HUES6 (cell line): ENCODE data around the gene LILRB3.
"Not testable (repeated sequence)": the region's sequence is repeated elsewhere in the genome, so short reads cannot be mapped to it uniquely, and the experiment has no call there.

Experiments used
- H3K27ac ChIP-seq: 2 replicates; pipeline ENCODE4 v1.7.0; 2013; ENCODE audit warnings: low read depth, mild to moderate bottlenecking, low read length, inconsistent platforms
- H3K27me3 ChIP-seq: 2 replicates; pipeline ENCODE4 v1.6.1; 2013; ENCODE audit warnings: low read length; ENCODE audit not compliant: control insufficient read depth, insufficient read depth
- H3K36me3 ChIP-seq: 2 replicates; pipeline ENCODE4 v1.6.1; 2013; ENCODE audit warnings: low read length; ENCODE audit not compliant: control insufficient read depth, insufficient read depth
- H3K4me1 ChIP-seq: 2 replicates; pipeline ENCODE4 v1.6.1; 2013; ENCODE audit warnings: low read length; ENCODE audit not compliant: control insufficient read depth, insufficient read depth
- H3K4me3 ChIP-seq: 2 replicates; pipeline ENCODE4 v1.5.1; 2013; ENCODE audit warnings: low read depth, low read length
- H3K9ac ChIP-seq: one replicate; pipeline ENCODE4 v1.6.1; 2013; ENCODE audit warnings: mild to moderate bottlenecking, low read length
- H3K9me3 ChIP-seq: 2 replicates; pipeline ENCODE4 v1.6.1; 2013; ENCODE audit warnings: low read depth, low read length; ENCODE audit not compliant: control insufficient read depth, insufficient read depth

The LILRB3 gene

DNA sequence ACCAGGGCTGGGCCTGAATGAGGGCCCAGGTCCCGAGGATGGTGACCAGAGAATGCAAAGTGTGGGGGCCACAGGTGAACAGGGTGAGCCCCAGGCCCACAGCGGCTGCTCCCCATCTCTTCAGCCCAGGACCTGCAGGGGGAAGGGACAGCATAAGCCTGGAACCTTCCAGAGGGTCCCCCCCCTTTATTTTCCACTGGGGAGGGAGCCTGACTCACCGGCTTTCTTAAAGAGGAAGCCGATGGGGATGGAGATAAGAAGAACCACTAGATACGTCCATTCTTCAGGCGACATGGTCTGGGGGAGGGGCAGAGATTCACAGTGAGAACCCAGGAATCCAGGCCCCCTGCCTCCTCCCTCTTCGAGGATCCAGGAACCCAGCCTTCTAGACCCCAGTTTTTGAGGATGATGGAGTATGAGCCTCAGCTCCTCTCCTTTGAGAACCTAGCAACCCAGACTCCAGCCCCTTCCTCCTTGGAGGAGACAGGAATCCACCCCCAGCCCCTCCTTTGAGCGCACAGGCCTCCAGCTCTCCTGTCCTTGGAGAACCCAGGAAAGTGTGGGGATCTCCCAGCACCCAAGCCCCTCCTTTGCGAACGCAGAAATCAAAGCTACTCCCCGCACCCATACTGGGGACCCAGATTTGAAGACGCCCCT lies 34.5 kb downstream of the LILRB3 start:
- peaks cover 30% of the 10 kb centered on the region for H3K36me3 ChIP-seq
- H3K9me3 ChIP-seq = no peaks in the 10 kb centered on the region
- H3K27ac ChIP-seq = peak overlapping the region; percentile 90; the same call in 1 of the 2 replicates
- H3K4me1 ChIP-seq = peaks cover 5% of the 10 kb centered on the region
- H3K27me3 ChIP-seq = no peaks in the 10 kb centered on the region
- H3K9ac ChIP-seq = peak overlapping the region; percentile 80
- H3K4me3 ChIP-seq = peak overlapping the region; percentile 89

DNA sequence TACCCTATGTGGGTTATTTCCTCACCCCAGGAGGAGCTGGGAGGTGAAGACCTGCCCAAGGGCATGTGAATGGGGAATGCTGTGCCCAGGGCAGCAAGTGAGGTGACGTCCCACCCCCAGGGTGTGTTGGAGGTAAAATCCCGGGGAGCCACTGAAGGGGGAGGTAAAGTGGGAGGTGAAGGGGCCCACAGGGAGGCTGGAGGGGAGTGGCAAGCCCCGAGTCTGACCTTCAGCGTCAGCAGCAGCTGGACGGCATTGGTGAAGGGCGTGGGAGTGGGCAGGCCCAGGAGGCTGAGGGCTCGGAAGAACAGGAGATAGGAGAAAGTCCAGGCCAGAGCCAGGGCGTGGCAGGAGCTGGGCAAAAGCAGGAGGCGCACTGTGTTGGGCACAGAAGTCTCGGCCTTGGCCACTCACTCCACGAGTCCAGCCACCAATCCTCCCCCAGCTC lies 35.8 kb downstream of the LILRB3 start:
- Histone ChIP-seq H3K36me3 (peaks cover 36% of the 10 kb centered on the region), H3K4me3 (no peak overlapping the region), H3K27ac (no peak overlapping the region), H3K4me1 (peaks cover 5% of the 10 kb centered on the region), H3K9ac (no peak overlapping the region), H3K27me3 (no peaks in the 10 kb centered on the region), H3K9me3 (no peaks in the 10 kb centered on the region)

DNA sequence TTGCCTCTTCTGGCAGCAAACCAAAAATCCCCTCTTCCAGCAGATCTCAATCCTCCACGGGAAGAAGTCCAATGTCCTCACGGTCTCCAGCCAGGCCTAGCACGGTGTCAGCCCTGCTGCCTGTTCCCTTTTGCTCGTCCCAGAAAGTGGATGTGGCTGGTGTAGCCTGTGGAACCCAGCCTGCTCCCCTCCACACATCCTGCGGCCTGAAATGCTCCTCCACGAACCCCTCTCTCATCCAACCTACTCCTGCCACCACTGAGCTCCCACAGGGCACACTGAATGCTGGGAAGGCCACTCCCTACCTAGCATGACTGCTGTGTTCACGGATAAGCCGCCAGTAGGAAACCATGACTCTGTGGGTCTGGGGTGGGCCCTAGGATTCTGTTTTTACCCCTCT lies 36.5 kb downstream of the LILRB3 start:
- Histone ChIP-seq H3K9me3 (no peaks in the 10 kb centered on the region), H3K4me3 (no peak overlapping the region), H3K4me1 (peaks cover 5% of the 10 kb centered on the region; the same call in 1 of the 2 replicates), H3K27ac (no peak overlapping the region), H3K27me3 (no peaks in the 10 kb centered on the region), H3K9ac (no peak overlapping the region), H3K36me3 (peaks cover 37% of the 10 kb centered on the region)

DNA sequence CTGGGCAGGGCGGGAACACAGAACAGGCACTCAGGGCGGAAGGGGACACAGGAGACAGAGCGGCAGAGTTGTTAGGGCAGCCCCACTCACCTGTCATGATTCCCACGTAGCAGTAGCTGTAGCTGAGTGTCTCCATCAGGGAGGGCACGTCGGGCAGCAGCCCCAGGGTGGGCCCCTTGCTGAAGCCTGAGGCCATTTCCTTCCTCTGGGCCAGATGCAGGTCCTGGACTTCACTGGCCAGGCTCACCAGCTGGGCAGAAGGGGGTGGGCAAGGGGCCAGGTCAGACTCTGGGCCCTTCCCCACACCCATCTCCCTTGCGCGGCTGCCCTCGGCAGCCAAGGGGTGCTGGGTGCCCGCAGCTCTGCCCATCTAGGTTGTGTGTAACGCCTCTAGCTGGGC lies 39.4 kb downstream of the LILRB3 start:
- Histone ChIP-seq H3K4me1 (peaks cover 5% of the 10 kb centered on the region; the same call in 1 of the 2 replicates), H3K9me3 (no peaks in the 10 kb centered on the region), H3K36me3 (peaks cover 50% of the 10 kb centered on the region), H3K27ac (no peak overlapping the region), H3K27me3 (no peaks in the 10 kb centered on the region), H3K9ac (no peak overlapping the region), H3K4me3 (no peak overlapping the region)

DNA sequence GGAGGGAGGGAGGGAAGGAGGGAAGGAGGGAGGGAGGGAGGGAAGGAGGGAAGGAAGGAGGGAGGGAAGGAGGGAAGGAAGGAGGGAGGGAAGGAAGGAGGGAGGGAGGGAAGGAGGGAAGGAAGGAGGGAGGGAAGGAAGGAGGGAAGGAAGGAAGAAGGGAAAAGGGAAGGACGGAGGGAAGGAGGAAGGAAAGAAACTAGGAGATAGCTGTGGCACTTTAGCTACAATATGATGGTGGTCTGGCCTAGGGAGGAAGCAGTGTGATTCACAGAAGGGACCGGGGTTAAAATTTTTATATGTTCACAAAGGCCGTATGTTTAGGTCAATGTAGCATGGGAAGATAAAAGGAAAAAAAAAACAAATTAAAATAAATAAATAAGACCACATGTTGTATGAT lies 40.9 kb downstream of the LILRB3 start:
- H3K4me3 ChIP-seq, H3K9me3 ChIP-seq, H3K9ac ChIP-seq, H3K4me1 ChIP-seq, H3K27me3 ChIP-seq, H3K27ac ChIP-seq: not testable (repeated sequence)
- H3K36me3 ChIP-seq = peaks cover 45% of the 10 kb centered on the region

DNA sequence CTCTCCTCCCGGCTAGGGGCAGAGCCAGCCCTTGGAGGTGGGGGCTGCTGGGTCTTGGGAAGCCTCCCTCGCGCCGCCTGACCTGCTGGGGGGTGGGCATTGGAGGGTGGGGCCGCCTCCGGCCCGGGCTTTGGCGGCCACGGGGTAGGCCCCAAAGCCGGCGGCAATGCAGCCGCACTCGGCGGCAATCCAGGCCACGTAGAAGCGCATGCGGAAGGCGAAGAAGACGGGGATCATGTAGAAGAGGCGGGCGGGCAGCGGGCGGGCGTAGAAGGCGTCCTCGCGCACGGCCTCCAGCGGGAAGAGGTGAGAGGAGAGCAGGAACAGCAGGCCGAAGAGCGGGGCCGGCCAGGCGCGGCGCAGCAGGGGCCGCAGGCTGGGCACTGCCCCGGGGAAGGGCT lies 42.1 kb downstream of the LILRB3 start:
- Histone ChIP-seq H3K4me3 (no peak overlapping the region), H3K4me1 (no peaks in the 10 kb centered on the region), H3K36me3 (peaks cover 43% of the 10 kb centered on the region), H3K9ac (no peak overlapping the region), H3K27me3 (no peaks in the 10 kb centered on the region), H3K27ac (no peak overlapping the region), H3K9me3 (no peaks in the 10 kb centered on the region)

DNA sequence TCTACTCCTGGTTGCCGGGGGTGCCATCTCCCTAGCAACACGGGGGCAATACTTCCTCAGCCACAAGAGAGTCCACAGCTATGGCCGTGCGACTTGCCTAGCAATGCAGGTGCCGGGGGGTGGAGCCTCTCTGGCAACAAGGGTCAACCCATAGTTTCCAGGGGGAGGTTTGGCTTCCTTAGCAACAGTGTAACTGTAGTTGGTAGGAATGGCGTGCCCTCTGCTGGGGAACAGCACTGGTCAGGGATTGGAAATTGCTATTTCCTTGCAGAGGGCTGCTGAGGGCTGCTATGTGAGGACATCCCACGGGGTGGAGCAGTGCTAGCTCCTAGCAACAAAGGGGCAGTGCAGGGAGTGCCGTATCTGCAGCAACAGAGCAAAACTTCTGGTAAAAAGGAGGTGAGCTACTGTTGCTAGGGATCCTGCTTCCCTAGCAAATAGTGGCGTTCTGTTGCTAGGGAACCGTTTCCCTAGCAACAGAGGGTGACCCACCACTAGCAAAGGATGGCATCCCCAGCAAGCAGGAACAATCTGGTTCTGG lies 42.8 kb downstream of the LILRB3 start:
- no peak overlapping the region for H3K27ac ChIP-seq
- H3K27me3 ChIP-seq = no peaks in the 10 kb centered on the region
- H3K4me3 ChIP-seq = no peak overlapping the region
- H3K9ac ChIP-seq = no peak overlapping the region
- H3K9me3 ChIP-seq = no peaks in the 10 kb centered on the region
- H3K36me3 ChIP-seq = peaks cover 43% of the 10 kb centered on the region
- H3K4me1 ChIP-seq = no peaks in the 10 kb centered on the region

DNA sequence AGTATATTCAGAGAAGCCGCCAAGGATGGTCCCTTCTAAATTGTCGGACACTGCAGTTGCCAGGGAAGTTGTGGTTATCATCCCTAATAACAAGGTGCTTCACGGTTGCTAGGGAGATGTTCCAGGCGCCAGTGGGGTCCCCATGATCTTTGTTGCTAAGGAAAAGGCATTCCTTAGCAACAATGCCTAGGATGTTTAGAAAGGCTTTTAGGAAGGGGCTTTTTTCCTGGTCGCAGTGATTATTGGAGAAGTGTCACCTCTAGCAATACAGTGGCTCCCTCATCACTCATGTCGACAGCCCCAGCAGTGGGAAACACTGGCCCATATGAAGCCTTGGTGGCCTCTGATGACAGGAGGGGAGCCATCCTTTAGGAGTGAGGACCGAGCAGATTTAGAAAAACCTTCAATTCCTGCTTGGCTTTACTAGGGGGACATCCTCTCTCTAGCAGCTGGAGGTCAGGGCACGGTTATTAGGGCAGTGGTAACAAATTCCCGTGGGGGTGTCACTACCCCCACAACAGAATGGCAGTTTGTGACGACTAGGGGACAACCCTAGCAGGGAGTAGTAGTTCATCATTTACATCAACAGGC lies 43.5 kb downstream of the LILRB3 start:
- Histone ChIP-seq H3K36me3 (peaks cover 43% of the 10 kb centered on the region), H3K9me3 (no peaks in the 10 kb centered on the region), H3K9ac (no peak overlapping the region), H3K4me3 (no peak overlapping the region), H3K27ac (no peak overlapping the region), H3K4me1 (no peaks in the 10 kb centered on the region), H3K27me3 (no peaks in the 10 kb centered on the region)

DNA sequence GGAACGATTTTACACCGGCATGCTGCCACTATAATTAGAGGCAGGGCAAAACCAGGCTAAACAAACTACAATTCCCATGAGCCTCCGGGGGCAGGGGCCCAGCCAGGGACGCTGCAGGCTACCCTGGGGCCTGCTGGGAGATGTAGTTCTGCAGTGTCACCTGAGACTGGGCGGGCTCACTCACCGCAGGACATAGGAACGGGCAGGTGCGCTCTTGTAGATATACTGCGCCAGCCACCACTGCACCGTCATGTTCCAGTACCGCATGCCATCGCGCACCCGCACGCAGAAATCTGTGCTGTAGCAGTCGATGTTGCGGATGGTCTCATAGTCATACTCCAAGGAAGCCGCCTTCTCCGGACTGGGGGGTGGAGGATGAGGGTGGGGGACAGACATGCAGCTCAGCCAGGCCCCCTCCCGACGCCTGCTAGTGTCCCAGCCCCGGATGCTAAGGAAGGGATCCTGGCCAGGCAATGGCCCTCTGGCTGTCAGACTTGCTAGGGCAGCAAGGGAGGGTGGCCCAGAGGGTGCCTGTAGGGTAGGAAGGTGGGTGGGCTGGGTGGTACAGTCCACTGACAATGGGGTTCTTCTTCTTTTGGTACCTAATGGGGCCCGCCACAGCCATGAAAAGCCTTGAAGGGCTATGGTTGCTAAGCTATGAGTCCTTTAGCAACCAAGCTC lies 44.1 kb downstream of the LILRB3 start:
- Histone ChIP-seq H3K9ac (no peak overlapping the region), H3K9me3 (no peaks in the 10 kb centered on the region), H3K27me3 (no peaks in the 10 kb centered on the region), H3K36me3 (peaks cover 37% of the 10 kb centered on the region), H3K4me3 (no peak overlapping the region), H3K4me1 (0 out of 2 replicates have a peak, but pooled peaks cover 4% of the 10 kb centered on the region), H3K27ac (no peak overlapping the region)

DNA sequence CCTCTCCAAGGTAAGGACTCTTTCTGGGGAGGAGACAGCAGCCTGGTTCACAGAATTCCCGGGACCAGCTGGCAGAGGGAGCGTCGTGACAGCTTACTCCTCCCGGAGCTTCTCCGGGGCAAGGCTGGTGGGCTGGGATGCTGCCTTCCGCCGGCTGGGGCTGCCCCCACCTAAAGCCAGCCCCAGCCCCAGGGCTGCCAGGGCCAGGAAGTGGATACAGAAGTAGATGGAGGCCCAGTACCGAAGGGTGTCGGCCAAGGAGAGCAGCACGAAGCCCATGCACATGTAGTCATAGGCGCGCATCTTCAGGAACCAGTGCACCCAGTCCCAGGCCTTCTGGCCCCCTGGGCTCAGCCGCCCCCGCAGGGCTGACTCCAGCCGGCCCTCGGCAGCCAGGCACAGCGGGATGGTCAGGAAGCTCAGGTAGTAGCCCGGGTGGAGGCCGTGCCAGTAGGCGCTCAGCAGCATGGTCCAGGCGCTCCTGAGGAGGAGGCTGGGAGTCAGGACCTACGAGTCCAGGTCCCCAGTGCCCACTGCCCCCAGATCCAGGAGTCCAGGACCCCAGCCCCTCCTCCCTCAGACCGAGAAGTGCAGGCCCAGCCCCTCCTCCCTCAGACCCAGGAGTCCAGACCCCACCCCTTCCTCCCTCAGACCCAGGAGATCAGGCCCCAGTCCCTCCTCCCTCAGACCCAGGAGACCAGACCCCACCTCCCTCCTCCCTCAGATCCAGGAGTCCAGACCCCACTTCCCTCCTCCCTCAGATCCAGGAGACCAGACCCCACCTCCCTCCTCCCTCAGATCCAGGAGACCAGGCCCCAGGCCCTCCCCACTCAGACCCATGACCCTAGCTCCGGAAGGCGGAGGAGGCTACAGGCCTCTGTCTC lies 48.6 kb downstream of the LILRB3 start:
- Histone ChIP-seq H3K27ac (no peak overlapping the region), H3K9ac (no peak overlapping the region), H3K4me1 (peaks cover 17% of the 10 kb centered on the region), H3K4me3 (no peak overlapping the region), H3K9me3 (no peaks in the 10 kb centered on the region), H3K36me3 (peaks cover 13% of the 10 kb centered on the region), H3K27me3 (no peaks in the 10 kb centered on the region)
